WERI-Rb-1 (cell line): Measurements from ENCODE around the gene IL1B.

Experiments used
- DNase-seq: peaks from one replicate; pipeline ENCODE4 v3.0.0-alpha.2; 2020
- H3K27ac ChIP-seq: fragments of 250-450 bp; sonication (Bioruptor Pico); 2 replicates; pipeline ENCODE4 v1.5.1; 2020; ENCODE audit warnings: mild to moderate bottlenecking, moderate library complexity
- H3K27me3 ChIP-seq: fragments of 250-450 bp; sonication (Bioruptor Pico); 2 replicates; pipeline ENCODE4 v1.5.1; 2021; ENCODE audit warnings: mild to moderate bottlenecking, low read depth, moderate library complexity; ENCODE audit not compliant: insufficient read depth, severe bottlenecking
- H3K36me3 ChIP-seq: fragments of 250-450 bp; sonication (Bioruptor Pico); 2 replicates; pipeline ENCODE4 v1.5.1; 2020; ENCODE audit warnings: mild to moderate bottlenecking, moderate library complexity
- H3K4me3 ChIP-seq: 2 replicates; pipeline ENCODE4 v1.5.1; 2011; ENCODE audit warnings: low read depth, mild to moderate bottlenecking, control low read depth, low read length
- H3K9me3 ChIP-seq: fragments of 250-450 bp; sonication (Bioruptor Pico); 2 replicates; pipeline ENCODE4 v1.5.1; 2021; ENCODE audit warnings: mild to moderate bottlenecking, moderate library complexity; ENCODE audit not compliant: severe bottlenecking
- CTCF ChIP-seq: IDR thresholded peaks from 2 replicates; pipeline ENCODE4 v1.5.1; 2011; ENCODE audit warnings: low read depth, mild to moderate bottlenecking, control low read depth, inconsistent platforms, low read length

The IL1B gene

GRCh38 chr2:112843836-112844235, 7.3 kb upstream of the IL1B start:
- no peak for TF ChIP-seq CTCF
- DNase-seq, result no peak
- Histone ChIP-seq H3K36me3 (no peaks in the 10 kb centered on the region), H3K27ac (no peak overlapping the region), H3K9me3 (no peaks in the 10 kb centered on the region), H3K27me3 (no peaks in the 10 kb centered on the region), H3K4me3 (no peak overlapping the region)

DNA sequence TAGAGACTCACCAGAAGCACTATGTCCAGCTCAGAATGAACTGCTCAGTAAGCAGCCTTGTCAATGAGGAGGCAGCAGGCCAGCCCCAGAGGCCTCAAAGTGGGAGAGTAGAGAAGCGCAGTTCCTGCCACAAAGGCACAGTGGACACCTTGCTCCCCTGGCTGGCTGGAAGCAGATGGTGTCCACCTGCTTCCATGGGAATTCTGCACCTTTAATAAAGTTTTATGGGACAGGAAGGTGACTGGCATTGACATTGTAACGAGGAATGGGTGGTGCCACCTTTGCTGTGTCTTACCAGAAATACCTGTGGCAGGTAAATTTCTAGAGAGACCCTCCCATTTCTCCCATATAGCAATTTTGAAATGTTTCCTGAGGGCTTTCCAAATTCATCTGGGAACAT, 6.7 kb upstream of the IL1B start:
- H3K4me3 ChIP-seq, result no peak overlapping the region
- H3K27ac ChIP-seq, result no peak overlapping the region
- no peak for TF ChIP-seq CTCF
- no peaks in the 10 kb centered on the region for H3K36me3 ChIP-seq
- no peaks in the 10 kb centered on the region for H3K27me3 ChIP-seq
- no peaks in the 10 kb centered on the region for H3K9me3 ChIP-seq
- no peak for DNase-seq

- H3K27ac ChIP-seq, result no peak overlapping the region
- no peak for TF ChIP-seq CTCF
- no peaks in the 10 kb centered on the region for H3K9me3 ChIP-seq
- DNase-seq, result no peak
- H3K36me3 ChIP-seq, result no peaks in the 10 kb centered on the region
- no peaks in the 10 kb centered on the region for H3K27me3 ChIP-seq
- H3K4me3 ChIP-seq, result no peak overlapping the region
These were observed 4.9 kb upstream of the IL1B start for GRCh38 chr2:112841295-112842044.

DNA sequence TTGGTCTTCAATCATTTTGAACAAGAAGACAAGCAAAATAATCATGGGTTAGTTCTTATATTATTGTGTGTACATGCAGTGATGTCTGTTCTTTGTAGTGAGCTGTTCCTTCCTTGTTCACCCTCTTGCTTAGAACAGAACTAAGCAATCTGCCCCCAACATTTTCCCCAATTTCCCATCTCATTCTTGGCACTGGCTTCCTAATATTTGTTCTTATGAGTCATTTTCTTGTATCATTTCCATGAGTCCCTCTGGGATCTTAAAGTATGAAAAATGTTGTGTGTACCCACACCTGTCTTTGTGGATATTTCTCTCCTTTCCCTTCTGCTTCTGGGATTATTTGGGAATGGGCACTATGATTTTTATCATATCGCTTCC, 3.5 kb upstream of the IL1B start:
- TF ChIP-seq CTCF, result no peak
- no peaks in the 10 kb centered on the region for H3K36me3 ChIP-seq
- no peak overlapping the region for H3K4me3 ChIP-seq
- H3K27ac ChIP-seq, result no peak overlapping the region
- H3K9me3 ChIP-seq, result no peaks in the 10 kb centered on the region
- no peaks in the 10 kb centered on the region for H3K27me3 ChIP-seq
- DNase-seq, result no peak

DNA sequence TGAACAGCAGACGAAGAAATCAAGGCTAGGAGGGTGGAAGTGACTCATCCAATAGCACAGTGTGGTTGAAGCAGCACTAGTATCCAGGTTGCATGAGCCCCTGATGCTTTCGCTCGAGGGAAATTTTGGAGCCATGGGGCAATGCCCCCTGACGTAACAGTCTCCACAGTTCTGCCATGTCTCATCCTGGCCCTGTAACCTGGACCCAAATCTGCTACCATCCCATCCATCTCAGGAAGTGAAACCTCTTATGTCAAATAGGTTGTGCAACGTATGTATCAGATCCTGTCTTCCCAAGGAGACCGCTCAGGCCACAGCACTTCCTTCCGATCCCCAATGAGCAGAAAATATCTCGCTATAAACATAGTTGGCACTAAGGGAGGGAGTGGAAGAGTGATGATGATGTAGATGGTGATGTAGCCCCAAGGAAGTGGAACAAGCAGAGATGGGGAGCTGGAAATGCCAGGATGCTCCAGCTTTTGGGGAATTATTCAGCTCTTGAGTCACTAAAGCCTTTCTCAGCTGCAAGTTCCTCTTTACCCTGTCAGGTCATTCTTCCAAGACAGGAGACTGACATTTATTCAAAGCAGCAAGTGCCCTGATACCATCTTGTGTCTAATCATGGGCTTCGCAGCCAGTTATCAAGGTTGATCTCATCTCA, 3.0 kb upstream of the IL1B start:
- no peak for TF ChIP-seq CTCF
- Histone ChIP-seq H3K4me3 (no peak overlapping the region), H3K9me3 (no peaks in the 10 kb centered on the region), H3K27ac (no peak overlapping the region), H3K27me3 (no peaks in the 10 kb centered on the region), H3K36me3 (no peaks in the 10 kb centered on the region)
- DNase-seq, result no peak
